IPS-18c (cell line): Measurements from ENCODE around the gene GPBP1L1.
"Not testable (repeated sequence)": the region's sequence is repeated elsewhere in the genome, so short reads cannot be mapped to it uniquely, and the experiment has no call there.

Experiments used
- H3K4me3 ChIP-seq: 2 replicates; pipeline ENCODE4 v1.7.0; 2013; ENCODE audit warnings: low read depth, mild to moderate bottlenecking, low read length, moderate library complexity; ENCODE audit not compliant: insufficient read depth
- H3K9me3 ChIP-seq: one replicate; pipeline ENCODE4 v1.6.1; 2013; ENCODE audit warnings: mild to moderate bottlenecking, low read length, moderate library complexity; ENCODE audit not compliant: control insufficient read depth, insufficient read depth

Gene GPBP1L1

GRCh38 chr1:45686288-45687013 is at the start of gene GPBP1L1:
Gene GPBP1L1 (minus strand): TSS chr1:45686533. CDS start chr1:45659087, 27,446 bp downstream.
- no peaks in the 10 kb centered on the region for H3K9me3 ChIP-seq
- H3K4me3 ChIP-seq: peak within 1 kb of the TSS; percentile 100

- H3K4me3 ChIP-seq: no peak overlapping the region
- H3K9me3 ChIP-seq: no peaks in the 10 kb centered on the region
These were observed 44.5 kb upstream of the GPBP1L1 start for GRCh38 chr1:45730780-45731319.

- no peaks in the 10 kb centered on the region for H3K9me3 ChIP-seq
These were observed 43.9 kb upstream of the GPBP1L1 start for GRCh38 chr1:45730075-45730779.

GRCh38 chr1:45726007-45726406 is 39.7 kb upstream of the GPBP1L1 start:
- not testable (repeated sequence) for H3K4me3 ChIP-seq, H3K9me3 ChIP-seq

More at GRCh38 chr1:45730075-45730779, 43.9 kb upstream of the GPBP1L1 start:
- H3K4me3 ChIP-seq: no peak overlapping the region

GRCh38 chr1:45723248-45723930 is 37.1 kb upstream of the GPBP1L1 start:
- Histone ChIP-seq H3K4me3 (no peak overlapping the region), H3K9me3 (no peaks in the 10 kb centered on the region)

DNA sequence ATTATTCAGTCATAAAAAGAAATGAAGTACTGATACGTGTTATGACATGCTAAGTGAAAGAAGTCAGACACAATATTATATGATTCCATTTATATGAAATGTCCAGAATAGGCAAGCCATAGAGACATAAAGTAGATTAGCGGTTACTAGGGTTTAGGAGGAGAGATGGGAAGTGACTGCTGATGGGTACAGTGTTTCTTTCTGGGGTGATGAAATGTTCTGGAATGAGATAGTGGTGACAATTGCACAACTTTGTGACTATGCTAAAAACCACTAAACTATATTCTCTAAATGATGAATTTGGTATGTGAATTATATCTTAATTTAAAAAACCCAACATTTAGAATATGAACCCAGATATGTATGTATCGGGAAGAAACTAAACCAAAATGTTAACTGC is 36.5 kb upstream of the GPBP1L1 start:
- no peak overlapping the region for H3K4me3 ChIP-seq
- no peaks in the 10 kb centered on the region for H3K9me3 ChIP-seq

DNA sequence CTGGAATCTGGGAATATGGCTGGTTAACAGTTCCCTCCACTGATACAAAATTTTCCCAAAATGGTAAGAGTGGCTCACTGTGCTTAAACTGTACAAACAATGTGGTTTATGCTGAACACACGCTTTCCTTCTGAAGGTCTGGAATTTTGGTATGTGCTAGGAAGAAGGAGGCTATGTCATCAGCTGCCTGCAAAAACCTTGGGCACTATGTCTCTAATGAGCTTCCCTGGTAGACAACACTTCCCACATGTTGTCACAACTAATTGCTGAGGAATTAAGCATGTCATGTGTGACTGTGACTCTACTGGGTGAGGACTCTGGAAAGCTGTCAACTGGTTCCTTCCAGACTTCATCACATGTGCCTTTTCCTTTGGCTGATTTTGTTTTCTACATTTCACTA is 34.9 kb upstream of the GPBP1L1 start:
- Histone ChIP-seq H3K9me3 (no peaks in the 10 kb centered on the region), H3K4me3 (no peak overlapping the region)

- H3K4me3 ChIP-seq: no peak overlapping the region
- no peaks in the 10 kb centered on the region for H3K9me3 ChIP-seq
These were observed 32.0 kb upstream of the GPBP1L1 start for GRCh38 chr1:45718289-45718688.

- H3K4me3 ChIP-seq: not testable (repeated sequence)
These were observed 31.1 kb upstream of the GPBP1L1 start for GRCh38 chr1:45717386-45717785.

DNA sequence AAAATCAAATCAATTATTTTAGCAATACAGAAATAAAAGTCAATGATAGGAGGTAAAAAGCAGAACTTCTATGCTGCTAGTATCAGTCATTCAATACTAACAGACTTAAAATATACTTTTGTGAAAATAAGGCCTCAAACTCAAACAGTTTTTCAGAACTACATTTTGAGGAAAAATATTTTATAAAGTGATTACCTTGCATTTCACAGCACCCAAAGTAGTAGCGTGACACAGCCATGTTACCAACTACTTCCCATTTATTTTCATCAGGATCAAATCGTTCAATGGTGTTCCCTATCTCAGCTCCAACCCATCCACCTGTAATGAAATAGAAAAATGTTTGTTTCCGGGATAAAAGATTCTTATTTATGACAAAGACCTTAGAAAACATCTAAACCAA is 30.4 kb upstream of the GPBP1L1 start:
- Histone ChIP-seq H3K4me3 (no peak overlapping the region), H3K9me3 (no peaks in the 10 kb centered on the region)

More at GRCh38 chr1:45717386-45717785, 31.1 kb upstream of the GPBP1L1 start:
- not testable (repeated sequence) for H3K9me3 ChIP-seq

GRCh38 chr1:45713711-45714110 is 27.4 kb upstream of the GPBP1L1 start:
- no peaks in the 10 kb centered on the region for H3K9me3 ChIP-seq
- no peak overlapping the region for H3K4me3 ChIP-seq

GRCh38 chr1:45704637-45705036 is 18.3 kb upstream of the GPBP1L1 start:
- Histone ChIP-seq H3K4me3 (no peak overlapping the region), H3K9me3 (no peaks in the 10 kb centered on the region)

DNA sequence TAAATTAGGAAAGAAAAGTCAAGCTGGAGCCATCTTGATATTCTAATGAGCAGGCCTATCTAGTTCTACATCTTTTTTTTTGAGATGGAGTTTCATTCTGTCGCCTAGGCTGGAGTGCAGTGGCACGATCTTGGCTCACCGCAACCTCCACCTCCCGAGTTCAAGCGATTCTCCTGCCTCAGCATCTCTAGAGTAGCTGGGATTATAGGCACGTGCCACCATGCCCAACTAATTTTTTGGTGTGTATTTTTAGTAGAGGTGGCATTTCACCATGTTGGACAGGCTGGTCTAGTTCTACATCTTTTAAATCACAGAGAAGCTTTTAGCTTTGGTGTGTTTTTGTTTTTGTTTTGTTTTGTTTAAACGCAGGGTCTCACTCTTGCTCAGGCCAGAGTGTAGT is 8.5 kb upstream of the GPBP1L1 start:
- H3K4me3 ChIP-seq: no peak overlapping the region
- H3K9me3 ChIP-seq: no peaks in the 10 kb centered on the region

DNA sequence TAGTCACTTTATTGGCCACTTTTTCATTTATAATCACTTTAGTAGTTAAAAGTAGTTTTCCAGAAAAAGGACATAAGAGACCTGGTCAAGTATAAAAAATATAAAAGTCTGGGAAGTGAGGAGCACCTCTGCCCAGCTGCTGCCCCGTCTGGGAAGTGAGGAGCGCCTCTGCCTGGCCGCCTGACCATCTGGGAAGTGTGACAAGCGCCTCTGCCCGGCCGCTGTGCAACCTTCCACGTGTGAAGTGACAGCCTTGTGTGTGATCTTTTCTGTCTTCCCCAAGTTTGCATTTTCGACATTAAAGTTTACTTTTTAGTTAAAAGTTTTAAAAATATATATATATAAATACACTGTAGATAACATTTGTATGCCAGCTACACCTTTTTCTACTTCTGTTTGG is 7.5 kb upstream of the GPBP1L1 start:
- not testable (repeated sequence) for H3K4me3 ChIP-seq, H3K9me3 ChIP-seq

- Histone ChIP-seq H3K9me3 (no peaks in the 10 kb centered on the region), H3K4me3 (peak within 1 kb of the TSS; percentile 100)
These were observed 1.7 kb upstream of the GPBP1L1 start, which contains the start of gene TMEM69 for GRCh38 chr1:45687754-45688740. Gene TMEM69 (plus strand): TSS chr1:45688181. CDS start chr1:45691069, 2,888 bp downstream.

- Histone ChIP-seq H3K4me3 (peak overlapping the region; percentile 100), H3K9me3 (no peaks in the 10 kb centered on the region)
These were observed 851 bp upstream of the GPBP1L1 start for GRCh38 chr1:45687014-45687753.
